Measurements from ENCODE around the gene ADIG.

Gene ADIG

DNA sequence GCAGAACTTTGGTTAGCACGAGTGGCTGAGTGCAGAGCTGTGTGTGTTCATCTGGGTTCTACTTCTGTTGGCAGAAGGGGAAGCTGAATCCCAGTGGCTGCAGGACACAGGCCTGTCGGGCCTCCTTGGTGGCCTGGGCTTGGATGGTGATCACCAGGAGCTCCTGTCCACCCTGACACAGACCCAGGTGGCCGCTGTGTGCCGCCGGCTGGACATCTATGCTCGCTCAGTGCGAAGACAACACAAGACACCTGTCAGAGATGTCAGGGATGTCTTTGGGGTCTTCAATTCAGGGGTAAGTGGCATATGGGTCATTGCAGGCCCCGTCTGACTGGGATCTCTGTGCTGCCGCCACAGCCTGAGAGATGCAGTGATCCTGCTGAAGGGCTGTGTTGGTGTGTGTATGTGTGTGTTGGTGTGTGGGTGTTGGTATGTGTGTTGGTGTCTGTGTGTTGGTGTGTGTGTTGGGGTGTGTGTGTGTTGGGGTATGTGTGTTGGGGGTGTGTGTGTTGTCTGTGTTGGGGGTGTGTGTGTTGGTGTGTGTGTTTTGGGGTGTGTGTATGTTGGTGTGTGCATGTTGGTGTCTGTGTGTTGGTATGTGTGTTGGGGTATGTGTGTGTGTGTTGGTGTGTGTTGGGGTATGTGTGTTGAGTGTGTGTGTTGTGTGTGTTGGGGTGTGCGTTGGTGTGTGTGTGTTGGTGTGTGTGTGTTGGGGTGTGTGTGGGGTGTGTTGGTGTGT lies 46.1 kb downstream of the ADIG start:
- in situ Hi-C loops (cut with HindIII; ENCODE audit: low sequenced_read_pairs): no loop called here
- no peak overlapping the region for H3K4me3 ChIP-seq (ENCODE audit: low read depth, low read length)
- DNase-seq (ENCODE audit: low read depth, low spot score): no peak
- TF ChIP-seq, protein P1, sequence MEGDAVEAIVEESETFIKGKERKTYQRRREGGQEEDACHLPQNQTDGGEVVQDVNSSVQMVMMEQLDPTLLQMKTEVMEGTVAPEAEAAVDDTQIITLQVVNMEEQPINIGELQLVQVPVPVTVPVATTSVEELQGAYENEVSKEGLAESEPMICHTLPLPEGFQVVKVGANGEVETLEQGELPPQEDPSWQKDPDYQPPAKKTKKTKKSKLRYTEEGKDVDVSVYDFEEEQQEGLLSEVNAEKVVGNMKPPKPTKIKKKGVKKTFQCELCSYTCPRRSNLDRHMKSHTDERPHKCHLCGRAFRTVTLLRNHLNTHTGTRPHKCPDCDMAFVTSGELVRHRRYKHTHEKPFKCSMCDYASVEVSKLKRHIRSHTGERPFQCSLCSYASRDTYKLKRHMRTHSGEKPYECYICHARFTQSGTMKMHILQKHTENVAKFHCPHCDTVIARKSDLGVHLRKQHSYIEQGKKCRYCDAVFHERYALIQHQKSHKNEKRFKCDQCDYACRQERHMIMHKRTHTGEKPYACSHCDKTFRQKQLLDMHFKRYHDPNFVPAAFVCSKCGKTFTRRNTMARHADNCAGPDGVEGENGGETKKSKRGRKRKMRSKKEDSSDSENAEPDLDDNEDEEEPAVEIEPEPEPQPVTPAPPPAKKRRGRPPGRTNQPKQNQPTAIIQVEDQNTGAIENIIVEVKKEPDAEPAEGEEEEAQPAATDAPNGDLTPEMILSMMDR (IDR thresholded peaks at IDR 0.05; ENCODE audit: low read depth, low read length): no peak

DNA sequence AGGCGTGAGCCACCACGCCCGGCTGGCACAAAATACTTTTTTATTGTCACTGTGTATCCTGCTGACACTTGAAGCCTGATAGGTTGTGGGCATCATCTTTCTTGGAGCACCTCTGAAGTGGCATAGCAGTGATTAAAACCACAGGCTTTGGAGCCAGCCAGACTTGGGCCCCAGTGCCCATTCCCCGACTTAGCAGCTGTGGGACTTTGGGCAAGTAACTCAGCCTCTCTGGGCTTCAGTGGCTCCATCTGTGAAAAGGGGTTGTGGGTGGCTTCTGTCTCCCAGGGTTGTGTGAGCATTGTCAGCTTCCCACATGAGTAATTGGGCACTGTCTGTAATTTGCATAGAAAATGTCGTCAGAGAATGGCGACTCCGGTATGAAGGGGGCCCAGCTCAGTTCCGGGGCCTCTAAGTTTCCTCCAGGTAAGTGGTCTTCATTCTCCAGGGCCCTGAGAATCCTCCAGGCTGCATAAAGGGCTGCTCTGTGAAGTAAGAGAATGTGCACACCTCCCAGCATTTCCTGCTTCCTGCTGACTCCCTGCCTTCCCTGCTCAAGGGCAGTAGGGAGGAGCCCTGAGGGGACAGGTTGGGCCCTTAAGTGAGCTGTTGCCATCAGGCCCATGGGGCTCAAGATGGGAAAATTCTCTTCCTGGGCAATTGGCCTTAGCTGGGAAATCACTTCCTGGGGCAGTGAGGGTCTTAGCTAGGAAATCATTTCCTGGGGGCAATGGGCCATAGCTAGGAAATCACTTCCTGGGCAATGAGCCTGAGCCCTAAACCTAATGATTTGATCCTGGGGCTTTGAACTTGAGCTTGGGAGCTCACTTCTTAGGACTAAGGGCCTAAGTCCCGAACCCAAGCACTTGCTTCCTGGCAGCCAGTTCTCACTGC lies 47.8 kb downstream of the ADIG start:
- in situ Hi-C loops (cut with HindIII; ENCODE audit: low sequenced_read_pairs): no loop called here
- TF ChIP-seq, protein P1 (IDR thresholded peaks at IDR 0.05; ENCODE audit: low read depth, low read length): no peak
- DNase-seq (ENCODE audit: low read depth, low spot score): no peak
- no peak overlapping the region for H3K4me3 ChIP-seq (ENCODE audit: low read depth, low read length)

DNA sequence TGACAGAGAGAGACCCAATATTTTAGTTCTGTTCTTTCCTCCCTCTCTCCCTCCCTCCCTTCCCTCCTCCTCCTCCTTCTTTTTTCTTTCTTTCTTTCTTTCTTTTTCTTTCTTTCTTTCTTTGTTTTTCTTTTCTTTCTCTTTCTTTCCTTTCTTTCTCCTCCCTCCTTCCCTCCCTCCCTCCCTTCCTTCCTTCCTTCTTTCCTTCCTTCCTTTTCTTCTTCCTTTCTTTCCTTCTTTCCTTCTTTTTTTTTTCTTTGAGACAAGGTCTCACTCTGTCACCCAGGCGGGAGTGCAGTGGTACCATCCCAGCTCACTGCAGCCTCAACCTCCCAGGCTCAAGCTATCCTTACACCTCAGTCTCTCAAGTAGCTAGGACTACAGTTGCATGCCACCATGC lies 49.0 kb downstream of the ADIG start:
- TF ChIP-seq, protein P1 (IDR thresholded peaks at IDR 0.05; ENCODE audit: low read depth, low read length): no peak
- H3K4me3 ChIP-seq (ENCODE audit: low read depth, low read length): no peak overlapping the region
- DNase-seq (ENCODE audit: low read depth, low spot score): no peak
- in situ Hi-C loops (cut with HindIII; ENCODE audit: low sequenced_read_pairs): no loop called here

DNA sequence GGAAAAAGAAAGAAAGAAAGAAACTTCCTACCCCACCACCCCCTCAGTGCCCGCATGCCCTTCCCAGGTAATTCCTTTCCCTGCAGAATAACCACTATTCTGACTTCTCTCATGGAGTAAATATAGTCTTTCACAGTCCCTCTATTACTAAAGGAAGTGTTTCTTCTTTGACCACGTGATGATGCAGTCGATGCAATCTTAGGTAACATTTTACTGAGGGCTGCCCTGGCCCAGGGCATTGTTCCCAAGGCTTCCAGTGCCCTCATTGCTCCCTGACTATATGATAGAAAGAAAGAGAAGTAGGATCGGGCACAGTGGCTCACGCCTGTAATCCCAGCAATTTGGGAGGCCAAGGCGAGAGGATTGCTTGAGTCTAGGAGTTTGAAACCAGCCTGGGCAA lies 49.7 kb downstream of the ADIG start:
- no peak for DNase-seq (ENCODE audit: low read depth, low spot score)
- in situ Hi-C loops (cut with HindIII; ENCODE audit: low sequenced_read_pairs): no loop called here
- TF ChIP-seq, protein P1 (IDR thresholded peaks at IDR 0.05; ENCODE audit: low read depth, low read length): no peak
- no peak overlapping the region for H3K4me3 ChIP-seq (ENCODE audit: low read depth, low read length)

DNA sequence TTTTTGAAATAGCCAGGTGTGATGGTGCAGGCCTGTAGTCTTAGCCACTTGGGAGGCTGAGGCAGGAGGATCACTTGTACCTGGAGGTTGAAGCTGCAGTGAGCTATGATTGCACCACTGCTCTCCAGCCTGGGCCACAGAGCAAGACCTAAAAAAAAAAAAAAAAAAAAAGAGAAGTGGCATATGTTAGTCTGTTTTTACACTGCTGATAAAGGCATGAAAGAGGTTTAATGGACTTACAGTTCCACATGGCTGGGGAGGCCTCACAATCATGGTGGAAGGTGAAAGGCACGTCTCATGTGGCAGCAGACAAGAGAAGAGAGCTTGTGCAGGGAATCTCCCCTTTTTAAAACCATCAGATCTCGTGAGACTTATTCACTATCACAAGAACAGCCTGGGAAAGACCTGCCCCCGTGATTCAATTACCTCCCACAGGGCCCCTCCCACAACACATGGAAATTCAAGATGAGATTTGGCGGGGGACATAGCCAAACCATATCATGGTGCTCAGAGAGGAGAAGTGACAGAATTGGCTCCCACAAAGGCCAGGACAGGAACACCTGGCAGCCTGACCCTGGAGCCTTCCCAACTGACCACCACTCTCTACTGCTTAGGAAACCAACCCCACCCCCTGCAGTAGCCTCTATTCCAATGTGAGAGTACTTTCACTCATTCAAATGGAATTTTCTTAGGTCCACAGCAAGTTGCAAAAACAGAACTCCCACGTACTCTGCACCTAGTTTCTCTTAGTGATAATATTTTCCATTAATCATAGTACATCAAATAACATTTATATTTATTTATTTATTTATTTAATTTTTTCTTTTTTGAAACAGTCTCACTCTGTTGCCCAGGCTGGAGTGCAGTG lies 50.4 kb downstream of the ADIG start:
- DNase-seq (ENCODE audit: low read depth, low spot score): no peak
- in situ Hi-C loops (cut with HindIII; ENCODE audit: low sequenced_read_pairs): no loop called here
- H3K4me3 ChIP-seq (ENCODE audit: low read depth, low read length): no peak overlapping the region
- TF ChIP-seq, protein P1 (IDR thresholded peaks at IDR 0.05; ENCODE audit: low read depth, low read length): no peak

DNA sequence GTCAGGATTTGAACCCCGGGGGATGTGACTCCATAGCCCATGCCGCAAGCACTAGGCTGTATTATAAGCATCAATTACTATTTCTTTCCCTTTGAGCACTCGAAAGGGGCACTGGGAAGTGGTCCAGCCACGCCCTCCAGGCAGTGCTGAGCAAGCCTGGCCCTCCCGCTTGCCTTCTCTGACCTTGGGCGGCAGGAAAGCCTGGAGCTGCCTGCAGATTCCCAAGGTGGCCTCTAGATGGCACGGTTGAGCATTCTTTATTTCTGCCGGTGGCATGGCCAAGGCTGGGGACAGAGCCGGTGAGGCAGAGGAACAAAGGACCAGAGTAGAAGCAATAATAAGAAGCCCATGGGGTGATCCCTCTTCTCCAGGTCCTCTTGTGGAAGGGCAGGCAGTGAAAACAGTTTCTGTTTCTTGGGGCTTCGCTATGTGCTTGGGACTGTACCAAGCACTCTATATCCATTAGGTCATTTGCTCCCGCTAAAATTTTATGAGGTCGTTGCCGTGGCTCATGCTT lies 52.6 kb downstream of the ADIG start:
- in situ Hi-C loops (cut with HindIII; ENCODE audit: low sequenced_read_pairs): no loop called here
- no peak for DNase-seq (ENCODE audit: low read depth, low spot score)
- TF ChIP-seq, protein P1 (IDR thresholded peaks at IDR 0.05; ENCODE audit: low read depth, low read length): peak; percentile 96
- H3K4me3 ChIP-seq (ENCODE audit: low read depth, low read length): no peak overlapping the region
